K562 (cell line): Measurements from ENCODE around the gene CREB5. TPM values are rescaled to one million over a fixed set of nuclear protein-coding genes. Genes with fewer than 3 reads are reported as not detected.

Experiments
- ATAC-seq: fragments of 200-7000 bp; cut with Tn5 transposase; 3 replicates; pipeline ENCODE4 v1.9.1; 2020; ENCODE audit warnings: moderate library complexity
- BruUV-seq: library from RNA; stranded (reverse); fragments of 400-500 nt; replicated peaks from 2 replicates; lab custom pipeline; 2021; lab: Mats Ljungman, UMichigan
- CTCF ChIA-PET: fragments of 300-600 bp; formaldehyde crosslinking; extraction: SDS; loops from one replicate; lab custom pipeline; 2021; ENCODE audit warnings: low intra/inter-chr PET ratio; lab: Yijun Ruan, JAX
- POLR2A ChIA-PET: fragments of 300-600, 350-650 bp; sonication (Branson Sonifier 250); formaldehyde crosslinking; extraction: SDS; loops from one replicate; lab custom pipeline; 2021; ENCODE audit warnings: antibody characterized with exemption, inconsistent platforms; lab: Yijun Ruan, JAX
- DNase-seq, 4 experiments: peaks; one replicate each; pipeline versions ENCODE4 v3.0.0 to v3.0.0-alpha.2; 2011 to 2018; ENCODE audit warnings: low spot score in 3 of 4, mixed read lengths in 3 of 4; ENCODE audit errors: extremely low read depth in 1 of 4
- FAIRE-seq: peaks from 2 replicates; lab custom pipeline; 2011; peaks lifted over from hg19 to GRCh38; lab: Jason Lieb, UNC
- H2AFZ ChIP-seq: 2 replicates; pipeline ENCODE4 v1.6.0; 2011; ENCODE audit warnings: low read depth, low read length, control low read depth, inconsistent platforms
- H3K27ac ChIP-seq: fragments of 200-600 bp; 3 replicates; pipeline ENCODE4 v1.8.0; 2011; ENCODE audit warnings: low read depth, mild to moderate bottlenecking, control low read depth, inconsistent platforms, low read length, moderate library complexity, mixed read lengths; ENCODE audit errors: extremely low read depth
- H3K27me3 ChIP-seq, 2 experiments: fragments of 300-600 bp in 1 of 2; 2 replicates in 1 of 2; 3 replicates in 1 of 2; pipeline versions ENCODE4 v1.6.0 to v1.8.0; 2011; ENCODE audit warnings: inconsistent platforms in 2 of 2, low read length in 2 of 2, mild to moderate bottlenecking in 1 of 2, mixed read lengths in 1 of 2, moderate library complexity in 1 of 2; ENCODE audit not compliant: control insufficient read depth in 2 of 2, insufficient read depth in 2 of 2
- H3K36me3 ChIP-seq: fragments of 300-600 bp; 3 replicates; pipeline ENCODE4 v1.8.0; 2011; ENCODE audit warnings: mild to moderate bottlenecking, low read length, inconsistent platforms; ENCODE audit not compliant: control insufficient read depth, insufficient read depth
- H3K4me1 ChIP-seq, 2 experiments: fragments of 200-600 bp in 1 of 2; replicated peaks in 1 of 2; 2 replicates in 1 of 2; 3 replicates in 1 of 2; pipeline versions ENCODE4 v1.5.1 to v1.8.0; 2011; ENCODE audit warnings: inconsistent platforms in 2 of 2, low read length in 2 of 2, mild to moderate bottlenecking in 1 of 2, mixed read lengths in 1 of 2, moderate library complexity in 1 of 2; ENCODE audit not compliant: control insufficient read depth in 2 of 2, insufficient read depth in 2 of 2
- H3K4me2 ChIP-seq: 2 replicates; pipeline ENCODE4 v1.6.1; 2011; ENCODE audit warnings: low read length, control low read depth, inconsistent platforms, mixed read lengths; ENCODE audit not compliant: insufficient read depth
- H3K4me3 ChIP-seq: fragments of 200-600 bp; sonication (generic), shearing (Covaris generic); 2 replicates; pipeline ENCODE4 v1.5.1; 2016; ENCODE audit warnings: control low read depth, inconsistent platforms
- H3K79me2 ChIP-seq: fragments of 200-600 bp; 3 replicates; pipeline ENCODE4 v1.8.0; 2011; ENCODE audit warnings: low read length, inconsistent platforms; ENCODE audit not compliant: control insufficient read depth, insufficient read depth
- H3K9ac ChIP-seq, 2 experiments: 2 replicates each; pipeline versions ENCODE4 v1.6.0 to v1.6.1; 2011; ENCODE audit warnings: low read depth in 2 of 2, low read length in 2 of 2, control low read depth in 1 of 2, inconsistent platforms in 1 of 2, mild to moderate bottlenecking in 1 of 2, mixed read lengths in 1 of 2; ENCODE audit not compliant: insufficient read depth in 1 of 2
- H3K9me1 ChIP-seq: one replicate; pipeline ENCODE4 v1.6.0; 2011; ENCODE audit warnings: inconsistent platforms, mild to moderate bottlenecking, low read length, moderate library complexity; ENCODE audit not compliant: control insufficient read depth, insufficient read depth
- H3K9me3 ChIP-seq: replicated peaks from 2 replicates; pipeline ENCODE4 v1.5.1; 2011; ENCODE audit warnings: low read depth, low read length, inconsistent platforms; ENCODE audit not compliant: control insufficient read depth, insufficient read depth
- H4K20me1 ChIP-seq: replicated peaks from 2 replicates; pipeline ENCODE4 v1.6.1; 2011; ENCODE audit warnings: low read length, inconsistent platforms, mixed read lengths; ENCODE audit not compliant: control insufficient read depth, insufficient read depth
- ARNT ChIP-seq, 2 experiments: fragments of 450-650 bp; IDR thresholded peaks; 2 replicates each; pipeline ENCODE4 v1.6.1; 2016; ENCODE audit warnings: mild to moderate bottlenecking in 1 of 2
- EGR1 ChIP-seq: fragments of 450-650 bp; conservative IDR thresholded peaks from 2 replicates; pipeline ENCODE4 v1.6.1; 2017; ENCODE audit warnings: mild to moderate bottlenecking
- MYNN ChIP-seq, 2 experiments: sonication (generic); formaldehyde crosslinking in 1 of 2; IDR thresholded peaks; 2 replicates each; pipeline versions ENCODE4 v1.5.0 to v1.6.1; 2016 to 2020; ENCODE audit warnings: antibody characterized with exemption in 1 of 2, missing genetic modification reagents in 1 of 2
- PREB ChIP-seq: sonication (generic); formaldehyde crosslinking; IDR thresholded peaks from 2 replicates; pipeline ENCODE4 v1.8.1; 2023; ENCODE audit warnings: mild to moderate bottlenecking, missing genetic modification reagents
- PTRF ChIP-seq: fragments of 450-650 bp; IDR thresholded peaks from 2 replicates; pipeline ENCODE4 v1.6.1; 2016; ENCODE audit warnings: mild to moderate bottlenecking, missing genetic modification characterization, missing compliant biosample characterization
- SNIP1 ChIP-seq: fragments of 450-650 bp; IDR thresholded peaks from 2 replicates; pipeline ENCODE4 v1.7.1; 2017; ENCODE audit warnings: low read depth, mild to moderate bottlenecking
- USF2 ChIP-seq: sonication (generic); formaldehyde crosslinking; IDR thresholded peaks from 2 replicates; pipeline ENCODE4 v1.5.0; 2020; ENCODE audit warnings: missing genetic modification reagents
- ZFPM2 ChIP-seq: fragments of 250-450 bp; sonication (Bioruptor Pico); IDR thresholded peaks from 2 replicates; pipeline ENCODE4 v1.5.1; 2022; ENCODE audit warnings: mild to moderate bottlenecking
- ZNF318 ChIP-seq, 2 experiments: fragments of 450-650 bp; IDR thresholded peaks; 2 replicates each; pipeline ENCODE4 v1.6.1; 2016; ENCODE audit warnings: mild to moderate bottlenecking in 2 of 2, borderline replicate concordance in 1 of 2, low read depth in 1 of 2, moderate library complexity in 1 of 2
- WGBS: fragments of 100-300 bp; shearing (Covaris generic); methylation state at CpG from one replicate; pipeline ENCODE4 v1.1.6; 2016; ENCODE audit warnings: low coverage, mixed read lengths; ENCODE audit not compliant: insufficient coverage; ENCODE audit errors: missing lambda C conversion rate; 5-methylcytosine and 5-hydroxymethylcytosine counted together
- in situ Hi-C: fragments of 300-500 bp; cut with MboI; formaldehyde crosslinking; loops from 4 replicates; pipeline ENCODE4 v1.15.0; 2018; ENCODE audit warnings: inconsistent platforms, mixed read lengths
- intact Hi-C: fragments of 100-400 bp; cut with micrococcal nuclease; formaldehyde crosslinking; loops from 2 replicates; pipeline ENCODE4 v1.14.2; 2022
- polyA plus RNA-seq, 8 experiments: library from polyadenylated mRNA; depleted of rRNA in 4 of 8; stranded (reverse) in 5 of 8; unstranded in 3 of 8; fragments of >200 nt; fragmentation: Nextera tagmentation in 2 of 8; fragmentation: Illumina TruSeq in 1 of 8; extraction: Ambion mirVana in 2 of 8; extraction: Trizol in 1 of 8; gene quantifications; 2 replicates each; pipeline versions ENCODE4 v1.2.1 to v1.2.3, GENCODE V29; 2011 to 2014; ENCODE audit warnings: inconsistent platforms in 1 of 8, missing spikeins in 1 of 8
- total RNA-seq, 7 experiments: library from RNA; depleted of rRNA in 6 of 7; stranded (reverse); fragments of >200 nt in 6 of 7; fragmentation: Illumina TruSeq in 2 of 7; extraction: Trizol in 2 of 7; gene quantifications; 2 replicates each; pipeline versions ENCODE4 v1.2.1 to v1.2.3, GENCODE V29; 2011 to 2021; ENCODE audit warnings: low replicate concordance in 1 of 7

Gene CREB5
- total and polyA plus RNA-seq, 9 of the 15 experiments (the other 6 are each of a cell fraction or from before 2014, with no cell fraction given), result 0.33 to 6.4 (median 1.8) TPM

GRCh38 chr7:28395404-28395803 lies 16.9 kb upstream of the CREB5 start:
- no peak for DNase-seq
- FAIRE-seq, result no peak
- no peaks in the 10 kb centered on the region for H3K27me3 ChIP-seq
- CTCF ChIA-PET, result no interaction called here
- no peaks in the 10 kb centered on the region for H4K20me1 ChIP-seq
- no peak overlapping the region for H3K4me3 ChIP-seq
- H3K9me1 ChIP-seq, result no peaks in the 10 kb centered on the region
- H3K36me3 ChIP-seq, result no peaks in the 10 kb centered on the region
- intact Hi-C loops, result no loop called here
- WGBS, result 0% methylated on average over 3 of the region's 3 CpGs
- no peak overlapping the region for H2AFZ ChIP-seq
- H3K4me1 ChIP-seq, result no peaks in the 10 kb centered on the region
- no peak overlapping the region for H3K4me2 ChIP-seq
- H3K9me3 ChIP-seq, result no peaks in the 10 kb centered on the region
- H3K9ac ChIP-seq, result no peak overlapping the region
- H3K79me2 ChIP-seq, result no peaks in the 10 kb centered on the region
- in situ Hi-C loops, result loop anchor here (10.0 kb wide), 1 partner anchor 229 kb away; no protein-coding TSS in a partner anchor
- H3K27ac ChIP-seq, result no peak overlapping the region
- BruUV-seq, result no TSS peak
- no peak for ATAC-seq
- POLR2A ChIA-PET, result no interaction called here
- TF ChIP-seq ARNT (IDR thresholded peaks at IDR 0.05), result no peak
- no peak for TF ChIP-seq MYNN (IDR thresholded peaks at IDR 0.05)
- no peak for TF ChIP-seq MYNN (CRISPR knock-in tag; IDR thresholded peaks at IDR 0.05)
- TF ChIP-seq EGR1, result no peak
- TF ChIP-seq ZNF318 (IDR thresholded peaks at IDR 0.05; ENCODE audit: borderline replicate concordance in 1 of 2, low read depth in 1 of 2), result no peak
- no peak for TF ChIP-seq ZFPM2 (CRISPR knock-in tag)
- TF ChIP-seq SNIP1, result no peak
- no peak for TF ChIP-seq PTRF (tag)
- no peak for TF ChIP-seq PREB (CRISPR knock-in tag)
- TF ChIP-seq USF2 (CRISPR knock-in tag), result no peak
